HG03342 (cell line): ENCODE data around the gene FUZ.
A peak's percentile ranks its signal among the peaks of the same experiment; 100 is the strongest.

ENCODE experiments used
- ATAC-seq: cut with Tn5 transposase; IDR thresholded peaks from one replicate; pipeline ENCODE4 v1.9.1; 2021; ENCODE audit warnings: mild to moderate bottlenecking, moderate library complexity; ENCODE audit not compliant: unreplicated experiment

Gene FUZ

GRCh38 chr19:49786376-49786820 lies 26.7 kb downstream of the FUZ start:
- ATAC-seq = no peak

- ATAC-seq = no peak
Measured at GRCh38 chr19:49782515-49782914, 30.6 kb downstream of the FUZ start.

- no peak for ATAC-seq
Measured at GRCh38 chr19:49781394-49781793, 31.7 kb downstream of the FUZ start.

- no peak for ATAC-seq
Measured at GRCh38 chr19:49780861-49781260, 32.2 kb downstream of the FUZ start.

GRCh38 chr19:49779731-49780555 lies 33.1 kb downstream of the FUZ start:
- no peak for ATAC-seq

GRCh38 chr19:49776371-49776764 lies 36.7 kb downstream of the FUZ start:
- ATAC-seq = no peak

GRCh38 chr19:49775742-49776370 lies 37.2 kb downstream of the FUZ start:
- no peak for ATAC-seq

GRCh38 chr19:49774969-49775368 lies 38.1 kb downstream of the FUZ start:
- ATAC-seq = no peak

GRCh38 chr19:49773663-49774350 lies 39.3 kb downstream of the FUZ start:
- ATAC-seq = no peak

GRCh38 chr19:49772850-49773432 lies 40.2 kb downstream of the FUZ start:
- ATAC-seq = no peak

GRCh38 chr19:49771674-49772139 lies 41.4 kb downstream of the FUZ start:
- no peak for ATAC-seq

GRCh38 chr19:49770529-49770928 lies 42.6 kb downstream of the FUZ start:
- ATAC-seq = no peak

GRCh38 chr19:49767967-49768581 lies 45.0 kb downstream of the FUZ start:
- ATAC-seq = no peak

- ATAC-seq = no peak
Measured at GRCh38 chr19:49767381-49767780, 45.7 kb downstream of the FUZ start.

- no peak for ATAC-seq
Measured at GRCh38 chr19:49766930-49767299, 46.2 kb downstream of the FUZ start, which contains the start of gene AP2A1. TSS of gene AP2A1 (plus strand) at chr19:49767001. CDS start at chr19:49767134, 133 bp downstream.

GRCh38 chr19:49766007-49766929 lies 46.8 kb downstream of the FUZ start:
- ATAC-seq = peak; percentile 92

- no peak for ATAC-seq
Measured at GRCh38 chr19:49764341-49764740, 48.8 kb downstream of the FUZ start.

GRCh38 chr19:49763230-49763629 lies 49.9 kb downstream of the FUZ start, which contains the start of gene TSKS:
TSS of gene TSKS (minus strand) at chr19:49763306. CDS start at chr19:49763247, 59 bp downstream.
- no peak for ATAC-seq

- ATAC-seq = no peak
Measured at GRCh38 chr19:49761625-49762311, 51.3 kb downstream of the FUZ start.
